ENCODE results near the gene LYZL2.

The LYZL2 gene

GRCh38 chr10:30591249-30591670, 38.3 kb downstream of the LYZL2 start:
- DNase-seq = peak; percentile 54

DNA sequence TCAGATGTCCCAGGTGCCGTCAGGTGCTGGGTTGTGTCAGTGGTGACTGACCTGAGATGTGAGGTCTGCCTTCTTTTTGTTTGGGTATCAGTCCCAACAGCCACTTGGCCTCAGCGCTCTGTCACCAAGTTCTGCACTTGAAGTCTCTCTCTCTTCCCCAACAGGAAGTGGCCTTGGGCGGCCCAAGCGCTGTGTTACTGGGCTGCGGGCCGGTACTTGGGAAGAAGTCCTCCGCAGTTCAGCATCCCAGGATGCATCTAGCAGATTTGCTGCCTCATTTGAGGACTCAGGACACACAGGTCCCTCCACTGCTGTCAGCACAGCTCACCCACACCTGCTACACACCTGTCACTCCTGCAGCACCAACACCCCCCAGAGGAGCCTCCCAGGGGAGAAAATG, 40.1 kb downstream of the LYZL2 start:
- Mint-ChIP-seq H3K4me1 (peaks cover 9% of the 10 kb centered on the region), H3K9me3 (no peaks in the 10 kb centered on the region), H3K27me3 (ENCODE audit: low read depth, poor library complexity) (peaks cover 15% of the 10 kb centered on the region), H3K36me3 (ENCODE audit: low read depth) (no peaks in the 10 kb centered on the region), H3K4me3 (no peak overlapping the region), H3K27ac (no peak overlapping the region)
- DNase-seq = no peak
- TF ChIP-seq, protein P1, sequence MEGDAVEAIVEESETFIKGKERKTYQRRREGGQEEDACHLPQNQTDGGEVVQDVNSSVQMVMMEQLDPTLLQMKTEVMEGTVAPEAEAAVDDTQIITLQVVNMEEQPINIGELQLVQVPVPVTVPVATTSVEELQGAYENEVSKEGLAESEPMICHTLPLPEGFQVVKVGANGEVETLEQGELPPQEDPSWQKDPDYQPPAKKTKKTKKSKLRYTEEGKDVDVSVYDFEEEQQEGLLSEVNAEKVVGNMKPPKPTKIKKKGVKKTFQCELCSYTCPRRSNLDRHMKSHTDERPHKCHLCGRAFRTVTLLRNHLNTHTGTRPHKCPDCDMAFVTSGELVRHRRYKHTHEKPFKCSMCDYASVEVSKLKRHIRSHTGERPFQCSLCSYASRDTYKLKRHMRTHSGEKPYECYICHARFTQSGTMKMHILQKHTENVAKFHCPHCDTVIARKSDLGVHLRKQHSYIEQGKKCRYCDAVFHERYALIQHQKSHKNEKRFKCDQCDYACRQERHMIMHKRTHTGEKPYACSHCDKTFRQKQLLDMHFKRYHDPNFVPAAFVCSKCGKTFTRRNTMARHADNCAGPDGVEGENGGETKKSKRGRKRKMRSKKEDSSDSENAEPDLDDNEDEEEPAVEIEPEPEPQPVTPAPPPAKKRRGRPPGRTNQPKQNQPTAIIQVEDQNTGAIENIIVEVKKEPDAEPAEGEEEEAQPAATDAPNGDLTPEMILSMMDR (IDR thresholded peaks at IDR 0.05) = no peak

More at GRCh38 chr10:30591249-30591670, 38.3 kb downstream of the LYZL2 start:
- no peaks in the 10 kb centered on the region for H3K9me3 Mint-ChIP-seq
- H3K4me1 Mint-ChIP-seq = peaks cover 17% of the 10 kb centered on the region
- peaks cover 18% of the 10 kb centered on the region for H3K27me3 Mint-ChIP-seq (ENCODE audit: low read depth, poor library complexity)
- no peak overlapping the region for H3K27ac Mint-ChIP-seq
- TF ChIP-seq, protein P1 (IDR thresholded peaks at IDR 0.05) = peak; percentile 81
- H3K36me3 Mint-ChIP-seq (ENCODE audit: low read depth) = no peaks in the 10 kb centered on the region
- no peak overlapping the region for H3K4me3 Mint-ChIP-seq

DNA sequence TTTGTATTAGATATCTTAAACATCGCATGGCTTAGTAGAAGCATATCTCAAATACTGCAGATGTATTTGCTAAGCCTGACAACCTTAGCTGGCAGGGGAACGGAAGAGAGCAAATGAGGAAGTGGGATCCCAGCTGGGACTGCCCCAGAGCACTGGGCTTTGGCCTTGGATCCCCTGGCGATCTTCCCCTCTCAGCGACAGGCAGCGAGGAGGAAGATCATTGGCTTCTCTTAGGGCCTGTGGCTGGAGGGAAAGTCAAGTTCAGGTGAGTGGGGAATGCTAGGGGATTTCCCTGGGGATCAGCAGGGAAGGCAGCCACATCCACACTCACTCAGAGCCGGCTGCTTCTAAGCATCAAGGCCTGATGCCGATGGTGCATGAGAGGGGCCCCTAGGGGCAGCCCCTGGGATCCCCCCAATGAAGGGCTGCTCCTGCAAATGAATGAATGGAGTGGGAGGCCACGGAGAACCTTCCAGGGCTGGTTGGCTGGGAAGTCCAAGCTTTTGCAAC, 42.0 kb downstream of the LYZL2 start:
- Mint-ChIP-seq H3K27me3 (ENCODE audit: low read depth, poor library complexity) (peaks cover 6% of the 10 kb centered on the region), H3K9me3 (no peaks in the 10 kb centered on the region), H3K4me3 (no peak overlapping the region), H3K4me1 (peaks cover 11% of the 10 kb centered on the region), H3K27ac (no peak overlapping the region), H3K36me3 (ENCODE audit: low read depth) (no peaks in the 10 kb centered on the region)
- TF ChIP-seq, protein P1 (IDR thresholded peaks at IDR 0.05) = no peak
- DNase-seq = no peak

DNA sequence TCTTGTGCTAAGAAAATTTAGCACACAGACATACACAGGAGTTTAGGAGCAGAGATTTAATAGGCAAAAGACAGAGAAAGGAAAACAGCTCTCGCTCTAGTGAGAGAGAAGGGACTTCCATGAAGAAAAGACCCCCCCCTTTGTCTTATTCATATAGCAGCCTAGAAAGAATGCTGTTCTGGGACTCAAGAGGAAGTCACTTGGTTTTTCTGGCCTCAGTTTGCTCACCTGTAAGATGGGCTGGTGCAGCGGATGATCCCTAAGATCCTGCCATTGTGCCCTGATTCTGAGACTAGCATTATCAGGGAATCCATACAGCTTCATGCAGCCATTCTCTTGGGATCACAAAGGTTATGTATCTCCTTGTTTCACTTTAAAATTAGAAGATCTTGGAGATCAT, 42.7 kb downstream of the LYZL2 start:
- no peaks in the 10 kb centered on the region for H3K36me3 Mint-ChIP-seq (ENCODE audit: low read depth)
- H3K9me3 Mint-ChIP-seq = no peaks in the 10 kb centered on the region
- DNase-seq = no peak
- no peak overlapping the region for H3K27ac Mint-ChIP-seq
- H3K27me3 Mint-ChIP-seq (ENCODE audit: low read depth, poor library complexity) = peaks cover 6% of the 10 kb centered on the region
- H3K4me1 Mint-ChIP-seq = peaks cover 15% of the 10 kb centered on the region
- no peak overlapping the region for H3K4me3 Mint-ChIP-seq
- TF ChIP-seq, protein P1 (IDR thresholded peaks at IDR 0.05) = no peak

DNA sequence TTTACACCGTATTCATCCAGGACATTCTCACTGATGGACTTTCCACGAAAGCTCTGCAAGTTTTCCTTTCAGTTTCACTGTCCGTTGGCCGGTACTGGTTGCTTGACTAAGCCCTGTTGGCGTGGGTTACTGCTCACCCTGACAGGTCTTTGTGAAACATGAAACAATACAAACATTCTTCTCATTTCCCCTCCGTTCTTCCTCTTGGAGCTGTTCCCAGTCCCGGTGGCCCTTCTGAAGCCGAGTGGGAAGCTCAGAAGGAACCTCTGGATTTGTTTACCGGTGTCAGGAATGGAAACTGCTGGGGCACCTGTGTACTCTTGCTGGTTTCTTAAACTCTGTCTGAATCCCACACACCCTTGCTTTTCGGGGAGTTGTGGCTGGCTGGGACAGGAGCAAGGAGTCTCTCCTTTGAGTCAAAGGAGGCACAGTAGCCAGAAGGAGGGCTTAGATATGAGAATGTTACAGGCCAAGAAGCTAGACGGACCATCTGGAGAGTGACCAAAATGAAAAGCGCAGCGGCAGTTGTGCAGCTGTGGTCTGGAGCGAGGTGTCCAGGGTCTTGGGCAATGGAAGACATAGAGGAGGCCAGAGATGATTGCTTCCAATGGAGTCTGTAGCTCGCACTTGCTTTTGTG, 45.7 kb downstream of the LYZL2 start:
- Mint-ChIP-seq H3K27me3 (ENCODE audit: low read depth, poor library complexity) (peaks cover 8% of the 10 kb centered on the region), H3K4me3 (no peak overlapping the region)

More for the DNA sequence above, 45.7 kb downstream of the LYZL2 start:
- Mint-ChIP-seq H3K4me1 (peaks cover 31% of the 10 kb centered on the region), H3K9me3 (no peaks in the 10 kb centered on the region), H3K36me3 (ENCODE audit: low read depth) (no peaks in the 10 kb centered on the region), H3K27ac (peak overlapping the region; percentile 96)
- peak; percentile 13 for DNase-seq
- TF ChIP-seq, protein P1 (IDR thresholded peaks at IDR 0.05) = no peak
